Type B pancreatic cell (in vitro differentiated cells): Measurements from ENCODE around the gene ZNF417. TPM values are rescaled to one million over a fixed set of nuclear protein-coding genes. Genes with fewer than 3 reads are reported as not detected.

Source experiments
- DNase-seq: peaks from one replicate; pipeline ENCODE4 v3.0.0; 2021; ENCODE audit warnings: mixed read lengths; ENCODE audit not compliant: unreplicated experiment; ENCODE audit errors: extremely low spot score
- H3K27ac Mint-ChIP-seq: 2 replicates; pipeline ENCODE4 v1.8.0; 2021; ENCODE audit warnings: mild to moderate bottlenecking, mixed read lengths
- H3K27me3 Mint-ChIP-seq: 2 replicates; pipeline ENCODE4 v1.8.0; 2021; ENCODE audit warnings: mixed read lengths
- H3K36me3 Mint-ChIP-seq: 2 replicates; pipeline ENCODE4 v1.8.0; 2021; ENCODE audit warnings: mixed read lengths
- H3K4me1 Mint-ChIP-seq: one replicate; pipeline ENCODE4 v1.8.0; 2021; ENCODE audit warnings: mixed read lengths; ENCODE audit not compliant: unreplicated experiment
- H3K4me3 Mint-ChIP-seq: 2 replicates; pipeline ENCODE4 v1.8.0; 2021; ENCODE audit warnings: mild to moderate bottlenecking, mixed read lengths
- H3K9me3 Mint-ChIP-seq: 2 replicates; pipeline ENCODE4 v1.8.0; 2021; ENCODE audit warnings: mixed read lengths
- total RNA-seq: library from RNA; stranded (reverse); gene quantifications from 2 replicates; pipeline ENCODE4 v1.2.1, GENCODE V29; 2021; ENCODE audit warnings: low replicate concordance
- TF ChIP-seq, protein P1 (sequence below): fragments of 200-600 bp; sonication (generic); conservative IDR thresholded peaks from 2 replicates; pipeline ENCODE4 v1.5.0; 2021; ENCODE audit warnings: antibody characterized with exemption, mild to moderate bottlenecking

The ZNF417 gene
- total RNA-seq, 1 donor from 2014 or later, result 20.8 TPM

DNA sequence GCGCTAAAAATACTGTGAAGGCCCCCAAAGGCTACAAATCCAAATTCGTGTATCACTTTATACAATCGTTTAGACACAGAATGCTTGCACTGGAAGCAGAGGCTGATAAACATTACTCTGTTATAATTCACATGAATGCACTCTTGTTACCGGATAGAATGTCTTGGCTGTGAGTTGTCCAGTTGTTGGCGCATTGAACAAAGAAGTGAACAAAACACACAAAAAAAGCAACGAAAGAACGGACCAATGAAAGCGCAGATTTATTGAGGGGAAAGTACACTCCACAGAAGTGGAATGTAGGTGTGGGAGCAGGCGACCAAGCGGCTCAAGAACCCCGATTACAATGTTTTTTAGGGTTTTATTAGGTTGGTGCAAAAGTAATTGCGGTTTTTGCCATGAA lies 19.3 kb upstream of the ZNF417 start:
- peaks cover 11% of the 10 kb centered on the region for H3K4me1 Mint-ChIP-seq
- no peak for DNase-seq

DNA sequence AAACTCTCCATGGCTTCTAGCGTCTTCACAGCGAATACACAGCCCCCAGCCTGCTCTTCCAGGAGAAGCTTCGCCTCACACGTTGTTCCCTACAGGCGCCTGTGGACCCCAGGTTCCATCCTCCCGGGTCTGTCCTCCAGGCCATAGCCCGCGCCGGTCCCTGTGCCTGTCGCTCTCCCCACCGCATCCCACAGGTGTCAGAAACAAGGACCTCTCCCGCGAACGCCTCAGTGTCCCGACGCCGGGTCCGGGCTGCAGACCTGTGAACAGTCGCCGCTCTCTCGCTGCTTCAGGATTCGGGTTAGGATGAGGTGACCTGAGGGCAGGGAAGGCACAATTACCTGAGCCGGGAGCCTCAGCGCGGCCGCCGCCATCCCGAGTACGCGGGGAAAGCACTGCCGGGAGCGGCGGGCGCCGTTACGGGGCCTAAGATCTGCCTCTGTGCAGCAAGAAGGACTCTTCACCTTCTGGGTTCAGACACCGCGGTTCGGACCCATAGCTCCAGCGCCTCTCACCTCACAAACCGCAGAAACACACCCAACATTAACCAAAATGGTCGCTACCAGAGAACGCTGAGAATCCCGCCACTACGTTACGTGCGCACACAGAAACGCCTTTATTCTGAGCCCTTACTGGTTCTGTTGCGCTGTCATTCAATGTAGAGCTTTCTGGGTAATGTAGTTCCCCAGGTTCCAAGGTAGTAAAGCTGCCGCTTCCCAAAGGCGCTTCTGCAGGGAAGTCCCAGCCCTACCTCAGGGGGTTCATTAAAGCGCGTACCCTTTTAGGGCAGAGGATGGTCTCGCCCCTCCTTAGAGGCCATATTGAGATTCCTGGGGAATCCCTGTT lies 18.7 kb upstream of the ZNF417 start, which contains the start of gene ZNF418:
ZNF418 (minus strand) TSS at position 583 of the 846 bp plus-strand sequence. CDS start 1,580 bp downstream, outside the sequence.
- Mint-ChIP-seq H3K36me3 (peaks cover 71% of the 10 kb centered on the region), H3K4me3 (peak within 1 kb of the TSS; percentile 97), H3K9me3 (peaks cover 31% of the 10 kb centered on the region), H3K27me3 (no peaks in the 10 kb centered on the region), H3K4me1 (peaks cover 11% of the 10 kb centered on the region), H3K27ac (peak within 1 kb of the TSS; percentile 89)
- no peak for DNase-seq
- TF ChIP-seq, protein P1, sequence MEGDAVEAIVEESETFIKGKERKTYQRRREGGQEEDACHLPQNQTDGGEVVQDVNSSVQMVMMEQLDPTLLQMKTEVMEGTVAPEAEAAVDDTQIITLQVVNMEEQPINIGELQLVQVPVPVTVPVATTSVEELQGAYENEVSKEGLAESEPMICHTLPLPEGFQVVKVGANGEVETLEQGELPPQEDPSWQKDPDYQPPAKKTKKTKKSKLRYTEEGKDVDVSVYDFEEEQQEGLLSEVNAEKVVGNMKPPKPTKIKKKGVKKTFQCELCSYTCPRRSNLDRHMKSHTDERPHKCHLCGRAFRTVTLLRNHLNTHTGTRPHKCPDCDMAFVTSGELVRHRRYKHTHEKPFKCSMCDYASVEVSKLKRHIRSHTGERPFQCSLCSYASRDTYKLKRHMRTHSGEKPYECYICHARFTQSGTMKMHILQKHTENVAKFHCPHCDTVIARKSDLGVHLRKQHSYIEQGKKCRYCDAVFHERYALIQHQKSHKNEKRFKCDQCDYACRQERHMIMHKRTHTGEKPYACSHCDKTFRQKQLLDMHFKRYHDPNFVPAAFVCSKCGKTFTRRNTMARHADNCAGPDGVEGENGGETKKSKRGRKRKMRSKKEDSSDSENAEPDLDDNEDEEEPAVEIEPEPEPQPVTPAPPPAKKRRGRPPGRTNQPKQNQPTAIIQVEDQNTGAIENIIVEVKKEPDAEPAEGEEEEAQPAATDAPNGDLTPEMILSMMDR, result no peak

More for the DNA sequence above, 19.3 kb upstream of the ZNF417 start:
- peaks cover 69% of the 10 kb centered on the region for H3K36me3 Mint-ChIP-seq
- no peak overlapping the region for H3K27ac Mint-ChIP-seq
- peak overlapping the region; percentile 97 for H3K4me3 Mint-ChIP-seq
- no peaks in the 10 kb centered on the region for H3K27me3 Mint-ChIP-seq
- TF ChIP-seq, protein P1, result no peak
- H3K9me3 Mint-ChIP-seq, result peaks cover 31% of the 10 kb centered on the region

DNA sequence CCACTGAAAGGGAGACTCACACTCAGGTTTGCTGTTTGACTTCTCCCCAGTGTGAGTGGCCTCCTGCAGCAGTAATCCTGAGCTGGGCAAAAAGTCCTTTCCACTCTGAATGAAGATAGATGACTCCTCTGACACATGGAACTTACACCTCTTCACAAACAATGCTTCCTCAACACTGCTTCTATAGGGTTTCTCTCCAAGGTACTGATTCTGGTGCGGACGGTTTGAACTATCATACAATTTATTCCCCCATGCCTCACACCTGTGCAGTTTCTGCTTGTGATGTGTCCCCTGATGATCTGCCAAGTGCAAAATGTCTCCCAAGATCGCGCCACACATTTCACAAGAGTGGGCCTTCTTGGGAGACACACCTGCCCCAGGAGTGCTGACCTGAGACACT lies 11.2 kb upstream of the ZNF417 start:
- TF ChIP-seq, protein P1, result no peak
- Mint-ChIP-seq H3K27me3 (no peaks in the 10 kb centered on the region), H3K4me3 (no peak overlapping the region), H3K36me3 (peaks cover 71% of the 10 kb centered on the region), H3K4me1 (no peaks in the 10 kb centered on the region), H3K9me3 (peaks cover 17% of the 10 kb centered on the region), H3K27ac (no peak overlapping the region)
- no peak for DNase-seq

DNA sequence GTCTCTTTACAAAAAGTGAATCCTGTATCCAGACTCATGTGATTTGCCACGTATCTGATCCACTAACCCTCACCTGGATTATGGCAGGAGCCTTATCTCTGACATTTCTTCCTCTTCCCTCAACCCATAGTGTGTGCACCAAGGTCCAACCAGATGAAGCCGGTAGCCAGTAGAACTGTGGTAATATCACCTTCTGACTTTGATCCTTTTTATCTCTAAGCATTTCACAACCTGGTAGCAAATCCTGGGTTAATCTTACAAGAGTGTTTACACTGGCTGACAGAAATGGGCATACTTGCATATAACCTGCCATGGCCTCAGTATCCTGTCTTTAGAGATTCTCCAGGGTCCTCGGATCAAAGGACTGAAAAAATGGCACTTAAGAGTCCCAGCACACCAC lies 1.9 kb downstream of the ZNF417 start:
- Mint-ChIP-seq H3K4me3 (peak overlapping the region; percentile 97), H3K27me3 (no peaks in the 10 kb centered on the region), H3K4me1 (peaks cover 17% of the 10 kb centered on the region), H3K27ac (no peak overlapping the region), H3K9me3 (peaks cover 12% of the 10 kb centered on the region), H3K36me3 (peaks cover 55% of the 10 kb centered on the region)
- TF ChIP-seq, protein P1, result no peak
- no peak for DNase-seq

DNA sequence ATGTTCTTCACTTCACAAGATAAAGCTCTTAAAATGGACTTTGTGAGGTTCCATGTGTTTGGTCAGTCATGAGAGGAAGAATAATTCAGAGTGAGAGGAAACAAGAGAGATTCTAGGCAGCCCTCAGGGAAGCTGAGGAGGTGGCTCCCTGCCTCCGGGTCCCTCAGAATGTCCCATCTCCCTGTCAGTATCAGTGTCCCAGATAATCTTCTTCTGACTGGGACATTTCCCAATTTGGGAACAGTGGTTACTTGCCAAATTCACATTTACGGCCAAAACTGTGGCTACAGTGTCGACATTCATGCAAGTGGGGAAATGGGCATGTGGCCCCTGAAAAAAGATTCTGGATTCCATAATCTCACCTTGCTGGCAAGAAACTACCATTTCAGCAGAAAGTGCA lies 9.0 kb downstream of the ZNF417 start:
- Mint-ChIP-seq H3K27ac (no peak overlapping the region), H3K9me3 (peaks cover 5% of the 10 kb centered on the region), H3K36me3 (peaks cover 52% of the 10 kb centered on the region), H3K4me1 (peaks cover 6% of the 10 kb centered on the region), H3K27me3 (no peaks in the 10 kb centered on the region), H3K4me3 (no peak overlapping the region)
- no peak for DNase-seq
- TF ChIP-seq, protein P1, result no peak
